ENCODE results near the gene XXYLT1. TPM values are rescaled to one million over a fixed set of nuclear protein-coding genes. Genes with fewer than 3 reads are reported as not detected.

XXYLT1 gene
- total and polyA plus RNA-seq, 2 donors from 2014 or later, result 5.7 to 10.7 TPM

- H3K4me3 ChIP-seq (ENCODE audit: low read length in 3 of 3), result no peak overlapping the region
- H3K9me3 ChIP-seq (ENCODE audit: control insufficient read depth in 2 of 3, insufficient read depth in 1 of 3, low read length in 3 of 3), result no peaks in the 10 kb centered on the region
- H3K27ac ChIP-seq (ENCODE audit: low read depth in 2 of 2, low read length in 2 of 2), result no peak overlapping the region
- no peaks in the 10 kb centered on the region for H3K36me3 ChIP-seq (ENCODE audit: control insufficient read depth in 2 of 3, insufficient read depth in 3 of 3, low read length in 3 of 3)
- no peak overlapping the region for H3K9ac ChIP-seq (ENCODE audit: low read length in 3 of 3)
- peaks cover 0 to 19% (median 12%) of the 10 kb centered on the region in 3 donors for H3K4me1 ChIP-seq (ENCODE audit: control insufficient read depth in 2 of 3, insufficient read depth in 2 of 3, low read depth in 1 of 3, low read length in 3 of 3)
- no peak for FAIRE-seq
- intact Hi-C loops (cut with DNase I), result loop anchor here (10.0 kb wide), 1 partner anchor 419 kb away; the partner anchor contains the start of gene FAM43A
- TF ChIP-seq CTCF (IDR thresholded peaks at IDR 0.05; ENCODE audit: borderline replicate concordance, extremely low read depth, insufficient read depth), result no peak
- no peak for DNase-seq
- no peaks in the 10 kb centered on the region for H3K27me3 ChIP-seq (ENCODE audit: control insufficient read depth, insufficient read depth, low read length)
These were observed 167.3 kb downstream of the XXYLT1 start for GRCh38 chr3:195103623-195104022.

DNA sequence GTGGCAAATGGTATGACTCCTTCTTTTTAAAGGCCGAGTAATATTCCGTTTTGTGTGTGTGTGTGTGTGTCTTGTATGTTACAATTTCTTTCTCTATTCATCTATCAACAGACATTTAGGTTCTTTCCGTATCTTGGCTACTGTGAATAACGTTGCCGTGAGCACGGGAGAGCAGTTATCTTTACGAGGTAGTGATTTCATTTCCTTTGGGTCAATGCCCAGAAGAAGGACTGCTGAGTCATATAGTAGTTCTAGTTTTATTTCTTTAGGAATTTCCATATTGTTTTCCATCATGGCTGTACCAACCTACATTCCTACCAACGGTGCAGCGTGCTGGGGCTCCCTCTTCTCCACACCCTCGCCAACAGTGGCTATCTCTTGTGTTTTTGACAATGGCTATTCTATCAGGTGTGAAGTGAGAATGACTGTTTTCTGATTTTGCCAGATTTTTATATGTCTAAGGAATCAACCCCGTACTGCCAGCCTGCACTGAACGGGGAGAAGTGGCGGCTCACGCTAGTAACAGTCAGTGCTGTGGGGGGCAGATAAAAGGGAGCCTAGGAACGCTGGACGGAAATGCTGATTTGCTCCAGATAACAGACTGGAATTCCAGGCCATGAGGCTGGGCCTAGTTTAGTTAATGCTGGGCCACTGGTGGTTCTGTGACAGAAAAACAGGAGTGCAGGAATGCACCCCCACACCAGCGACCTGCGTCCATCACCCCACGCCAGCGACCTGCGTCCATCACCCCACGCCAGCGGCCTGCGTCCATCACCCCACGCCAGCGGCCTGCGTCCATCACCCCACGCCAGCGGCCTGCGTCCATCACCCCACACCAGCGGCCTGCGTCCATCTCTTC, 168.1 kb downstream of the XXYLT1 start:
- intact Hi-C loops (cut with DNase I), result loop anchor here (10.0 kb wide), 1 partner anchor 418 kb away; the partner anchor contains the start of gene FAM43A
- Histone ChIP-seq H3K27me3 (ENCODE audit: control insufficient read depth, insufficient read depth, low read length) (no peaks in the 10 kb centered on the region), H3K9ac (ENCODE audit: low read length in 3 of 3) (no peak overlapping the region), H3K27ac (ENCODE audit: low read depth in 2 of 2, low read length in 2 of 2) (peak overlapping the region; percentile 43 to 48), H3K4me1 (ENCODE audit: control insufficient read depth in 2 of 3, insufficient read depth in 2 of 3, low read depth in 1 of 3, low read length in 3 of 3) (peaks cover 0 to 19% (median 12%) of the 10 kb centered on the region in 3 donors), H3K4me3 (ENCODE audit: low read length in 3 of 3) (no peak overlapping the region), H3K9me3 (ENCODE audit: control insufficient read depth in 2 of 3, insufficient read depth in 1 of 3, low read length in 3 of 3) (no peaks in the 10 kb centered on the region), H3K36me3 (ENCODE audit: control insufficient read depth in 2 of 3, insufficient read depth in 3 of 3, low read length in 3 of 3) (no peaks in the 10 kb centered on the region)
- DNase-seq (peak in 2 of 5 donors; percentile 29 to 62), FAIRE-seq (no peak)
- no peak for TF ChIP-seq CTCF (IDR thresholded peaks at IDR 0.05; ENCODE audit: borderline replicate concordance, extremely low read depth, insufficient read depth)

DNA sequence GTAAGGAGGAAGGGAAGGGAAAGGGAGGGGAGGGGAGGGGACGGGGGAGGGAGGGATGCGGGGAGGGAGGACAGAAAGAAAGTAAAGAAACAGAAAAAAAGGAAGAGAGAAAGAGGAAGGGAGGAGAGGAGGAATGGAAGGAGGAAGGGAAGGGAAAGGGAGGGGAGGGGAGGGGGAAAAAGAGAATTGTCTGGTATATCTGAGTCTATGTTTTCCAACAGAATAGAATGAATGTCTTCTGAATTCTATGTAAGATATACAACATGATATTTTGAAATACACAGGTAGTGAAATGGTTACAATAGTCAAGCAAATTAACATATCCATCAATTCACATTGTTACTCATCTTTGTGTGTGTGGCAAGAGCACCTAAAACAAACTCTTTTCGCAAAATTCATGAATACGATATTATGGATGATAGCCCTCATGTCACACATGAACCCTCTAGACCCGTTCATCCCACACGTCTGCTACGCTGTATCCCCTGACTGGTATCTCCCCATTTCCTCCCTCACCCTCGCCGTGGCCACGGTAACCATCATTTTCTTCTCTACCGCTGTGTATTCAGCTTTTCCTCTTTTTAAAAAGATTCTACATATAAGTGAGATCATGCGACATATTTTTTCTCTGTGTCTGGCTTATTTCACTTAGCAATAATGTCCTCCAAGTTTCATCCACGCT, 168.9 kb downstream of the XXYLT1 start:
- TF ChIP-seq CTCF (IDR thresholded peaks at IDR 0.05; ENCODE audit: borderline replicate concordance, extremely low read depth, insufficient read depth), result no peak
- no peaks in the 10 kb centered on the region for H3K36me3 ChIP-seq (ENCODE audit: control insufficient read depth in 2 of 3, insufficient read depth in 3 of 3, low read length in 3 of 3)
- intact Hi-C loops (cut with DNase I), result loop anchor here (10.0 kb wide), 1 partner anchor 417 kb away; the partner anchor contains the start of gene FAM43A
- FAIRE-seq, result no peak
- no peaks in the 10 kb centered on the region for H3K9me3 ChIP-seq (ENCODE audit: control insufficient read depth in 2 of 3, insufficient read depth in 1 of 3, low read length in 3 of 3)
- no peak overlapping the region for H3K27ac ChIP-seq (ENCODE audit: low read depth in 2 of 2, low read length in 2 of 2)
- DNase-seq, result peak in 1 of 5 donors; percentile 18
- no peak overlapping the region for H3K9ac ChIP-seq (ENCODE audit: low read length in 3 of 3)
- peaks cover 0 to 19% (median 12%) of the 10 kb centered on the region in 3 donors for H3K4me1 ChIP-seq (ENCODE audit: control insufficient read depth in 2 of 3, insufficient read depth in 2 of 3, low read depth in 1 of 3, low read length in 3 of 3)
- H3K27me3 ChIP-seq (ENCODE audit: control insufficient read depth, insufficient read depth, low read length), result no peaks in the 10 kb centered on the region
- H3K4me3 ChIP-seq (ENCODE audit: low read length in 3 of 3), result no peak overlapping the region
